GM18870 (cell line): ENCODE data around the gene SHH.

Experiments
- ATAC-seq: cut with Tn5 transposase; IDR thresholded peaks from one replicate; pipeline ENCODE4 v1.9.1; 2021; ENCODE audit warnings: moderate library complexity; ENCODE audit not compliant: unreplicated experiment

SHH gene

DNA sequence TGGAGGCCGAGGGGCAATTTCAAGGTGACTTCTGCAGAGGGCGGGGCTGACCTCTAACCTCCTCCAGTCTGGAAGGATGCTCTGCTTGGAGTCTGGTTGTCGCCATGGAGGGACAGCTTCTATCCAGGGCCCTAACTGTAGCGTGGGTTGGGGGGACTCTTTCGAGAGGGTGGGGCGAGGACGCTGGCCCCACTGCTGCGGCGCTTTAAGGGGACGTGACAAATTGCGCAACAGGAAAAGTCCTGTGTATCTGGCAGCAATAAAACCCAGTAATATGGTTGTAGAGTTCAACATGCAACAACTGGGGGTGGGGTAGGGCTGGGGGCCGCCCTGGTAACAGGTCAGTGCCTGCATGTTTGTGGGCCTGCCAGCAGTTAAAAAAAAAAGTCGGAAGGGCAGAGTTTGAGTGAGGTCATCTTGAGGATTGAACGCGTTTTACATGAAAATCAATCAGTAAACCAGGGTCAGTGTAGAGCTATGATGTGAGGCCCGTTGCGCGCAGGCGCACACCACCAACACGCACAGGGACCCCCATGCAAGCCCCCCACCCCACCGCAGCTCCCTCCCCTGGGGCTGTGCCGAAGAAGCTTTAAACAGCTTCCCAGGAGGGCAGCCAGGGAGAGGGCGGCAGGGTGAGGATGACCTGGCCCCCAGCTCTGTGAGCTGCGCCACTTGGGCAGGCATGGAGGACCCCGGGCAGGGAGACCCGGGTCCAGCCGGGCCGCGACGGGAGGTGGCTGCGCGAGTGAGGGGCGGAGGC, 4.3 kb downstream of the SHH start:
- ATAC-seq, result no peak

DNA sequence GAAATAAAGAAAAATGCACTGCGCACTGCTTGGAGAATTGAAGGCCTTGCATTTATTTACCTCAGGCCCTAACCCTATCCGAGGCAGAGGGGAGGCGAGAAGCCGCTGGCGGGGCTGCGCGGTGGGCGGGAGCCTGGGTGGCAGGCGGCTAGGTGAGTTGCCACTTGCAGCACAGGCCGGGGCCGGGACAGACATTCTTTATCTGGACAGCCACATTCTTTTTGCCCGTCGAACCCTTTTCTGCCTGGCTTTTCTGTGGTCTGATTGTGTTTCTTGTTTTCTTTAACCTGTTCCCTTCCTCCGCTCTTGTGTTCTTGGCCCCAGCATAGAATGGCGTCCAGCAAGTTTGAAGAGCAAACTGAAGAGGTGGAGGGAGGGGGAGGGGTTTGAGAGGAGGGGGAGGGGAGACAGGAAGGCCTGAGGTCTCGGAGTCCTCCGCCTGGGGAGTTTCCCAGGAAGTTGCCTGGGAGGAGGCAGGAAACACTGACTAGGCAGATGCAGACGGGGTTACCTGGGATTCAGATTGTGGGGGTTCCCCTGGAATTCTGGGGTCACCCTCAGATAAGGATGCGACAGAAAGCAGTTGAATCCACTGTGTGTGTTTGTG, 5.1 kb downstream of the SHH start:
- no peak for ATAC-seq

GRCh38 chr7:155806096-155806871, 6.0 kb downstream of the SHH start:
- ATAC-seq, result no peak

DNA sequence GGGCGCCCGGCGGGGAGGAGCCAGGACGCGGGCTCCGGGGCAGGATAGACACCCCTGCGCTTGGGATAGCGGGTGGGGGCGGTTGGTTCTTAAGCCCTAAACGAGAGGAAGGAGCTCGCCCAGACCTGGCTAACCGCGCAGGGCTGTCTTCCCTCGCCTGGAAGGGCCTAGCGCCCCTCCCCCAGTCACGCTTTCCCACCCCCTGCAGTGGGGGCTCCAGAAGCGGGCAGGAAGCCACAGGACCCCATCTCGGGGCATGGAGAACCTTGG, 6.5 kb downstream of the SHH start:
- no peak for ATAC-seq

- no peak for ATAC-seq
Observed at GRCh38 chr7:155804897-155805825, 7.1 kb downstream of the SHH start.

DNA sequence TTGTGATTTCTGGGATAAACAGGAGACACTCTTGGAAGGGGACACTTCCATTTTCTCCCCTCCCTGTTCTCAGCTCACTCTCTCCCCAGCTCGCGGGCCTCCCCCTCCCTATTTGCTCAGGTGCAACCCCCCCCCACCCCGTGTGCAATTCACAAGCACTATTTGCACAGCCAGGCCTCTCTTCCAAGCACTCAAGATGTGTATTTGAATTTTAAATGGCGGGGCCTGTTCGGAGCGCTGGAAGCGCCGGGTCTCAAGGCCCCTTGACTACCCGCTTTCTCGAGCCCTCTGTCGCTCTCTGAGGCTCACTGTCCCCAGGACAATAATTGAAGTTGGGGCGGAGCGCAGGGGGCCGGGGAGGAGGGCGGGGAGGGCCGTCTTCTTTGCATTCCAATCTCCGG, 7.8 kb downstream of the SHH start:
- ATAC-seq, result no peak

- no peak for ATAC-seq
Observed at GRCh38 chr7:155803418-155804376, 8.6 kb downstream of the SHH start.

DNA sequence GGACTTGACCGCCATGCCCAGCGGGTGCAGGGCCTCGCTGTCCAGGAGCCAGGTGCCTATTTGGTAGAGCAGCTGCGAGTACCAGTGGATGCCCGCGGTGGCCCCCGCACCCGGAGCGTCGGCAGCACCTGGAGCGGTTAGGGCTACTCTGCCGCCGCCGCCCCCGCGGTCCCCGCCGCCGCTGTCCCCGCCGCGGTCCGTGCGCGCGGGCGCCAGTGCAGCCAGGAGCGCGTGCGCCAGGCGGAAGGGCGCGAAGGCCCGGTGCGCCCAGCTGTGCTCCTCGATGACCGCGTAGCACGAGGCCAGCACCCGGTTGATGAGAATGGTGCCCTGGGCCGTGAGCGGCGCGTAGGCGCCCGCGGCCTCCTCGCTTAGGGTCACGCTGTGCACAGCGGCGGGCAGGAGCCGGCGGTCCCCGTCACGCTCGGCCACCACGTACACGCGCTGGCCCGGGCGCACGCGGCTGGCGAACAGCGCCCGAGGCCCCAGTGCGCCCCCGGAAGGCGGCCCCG, 9.3 kb downstream of the SHH start:
- ATAC-seq, result no peak

DNA sequence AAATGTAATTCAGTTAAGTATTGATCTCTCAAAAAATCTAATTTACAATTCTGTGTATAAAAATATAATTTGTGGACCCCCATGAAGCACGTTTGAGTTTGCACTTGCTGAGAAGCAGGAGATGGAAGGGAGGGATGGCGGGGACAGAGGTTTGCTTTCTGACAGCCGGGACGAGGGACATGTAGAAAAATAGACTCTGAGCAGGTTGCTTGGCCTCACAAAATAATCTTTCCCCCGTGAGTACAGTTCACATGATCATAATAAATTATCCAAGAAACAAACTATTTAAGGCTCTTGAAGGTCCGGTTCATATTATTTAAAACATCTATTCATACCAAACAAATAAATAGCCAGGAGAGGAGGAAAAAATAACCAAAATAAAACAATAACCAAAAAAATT, 10.0 kb downstream of the SHH start:
- no peak for ATAC-seq

- no peak for ATAC-seq
Observed at GRCh38 chr7:155800741-155801267, 11.5 kb downstream of the SHH start.

DNA sequence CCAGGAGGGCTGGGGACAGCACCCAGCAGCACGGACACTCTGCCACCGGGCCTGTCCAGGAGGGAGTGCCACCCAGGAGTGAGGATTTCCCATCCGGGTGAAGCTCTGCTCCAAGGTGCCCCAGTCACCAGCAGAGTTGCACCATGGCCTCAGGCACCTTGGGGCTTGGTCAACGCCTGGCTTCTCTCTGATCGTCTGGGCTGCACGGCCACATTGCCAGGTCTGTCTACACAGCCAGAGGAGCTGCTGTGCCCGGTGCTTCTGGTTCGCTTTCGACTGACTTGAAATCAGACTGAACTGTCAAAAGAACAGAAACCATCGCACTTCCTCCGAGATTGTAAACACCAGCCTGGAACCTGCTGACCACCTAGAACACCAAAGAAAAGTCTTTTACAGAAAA, 12.0 kb downstream of the SHH start:
- no peak for ATAC-seq

GRCh38 chr7:155799514-155799913, 12.7 kb downstream of the SHH start:
- ATAC-seq, result no peak

DNA sequence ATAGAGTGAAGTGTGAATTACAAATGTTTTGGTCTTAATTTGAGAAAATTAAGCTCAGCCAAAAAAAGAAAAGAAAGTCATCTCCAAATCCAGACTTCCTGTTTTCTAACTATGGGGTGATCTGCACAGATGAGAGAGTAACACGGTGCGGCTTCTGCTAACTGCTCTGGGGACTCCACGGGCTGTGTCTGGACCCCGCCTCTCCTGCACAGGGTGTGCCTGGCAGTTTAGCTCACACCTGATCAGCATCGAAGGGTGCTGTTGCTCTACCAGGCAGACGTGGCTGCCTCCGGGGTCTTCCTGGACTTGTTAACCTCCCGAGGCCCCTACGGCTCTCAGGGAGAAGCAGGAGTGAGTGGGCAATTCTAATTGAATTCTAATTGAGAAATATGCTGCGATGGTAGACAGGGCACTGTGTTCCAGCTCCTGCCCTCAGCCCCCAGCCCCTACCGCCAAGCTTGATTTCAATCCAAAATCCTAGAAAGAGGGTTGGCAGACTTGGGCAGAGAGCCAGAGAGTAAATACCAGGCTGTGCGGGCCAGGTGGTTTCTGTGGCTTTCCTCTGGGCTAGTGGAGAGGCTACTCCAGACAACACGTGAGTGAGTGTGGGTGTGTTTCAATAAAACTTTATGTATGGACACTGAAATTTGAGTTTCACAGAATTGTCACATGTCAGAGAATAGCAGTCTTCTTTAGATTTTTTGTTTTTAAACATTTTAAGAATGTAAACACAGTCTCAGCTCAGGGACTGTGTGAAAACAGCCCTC, 13.4 kb downstream of the SHH start:
- ATAC-seq, result no peak

DNA sequence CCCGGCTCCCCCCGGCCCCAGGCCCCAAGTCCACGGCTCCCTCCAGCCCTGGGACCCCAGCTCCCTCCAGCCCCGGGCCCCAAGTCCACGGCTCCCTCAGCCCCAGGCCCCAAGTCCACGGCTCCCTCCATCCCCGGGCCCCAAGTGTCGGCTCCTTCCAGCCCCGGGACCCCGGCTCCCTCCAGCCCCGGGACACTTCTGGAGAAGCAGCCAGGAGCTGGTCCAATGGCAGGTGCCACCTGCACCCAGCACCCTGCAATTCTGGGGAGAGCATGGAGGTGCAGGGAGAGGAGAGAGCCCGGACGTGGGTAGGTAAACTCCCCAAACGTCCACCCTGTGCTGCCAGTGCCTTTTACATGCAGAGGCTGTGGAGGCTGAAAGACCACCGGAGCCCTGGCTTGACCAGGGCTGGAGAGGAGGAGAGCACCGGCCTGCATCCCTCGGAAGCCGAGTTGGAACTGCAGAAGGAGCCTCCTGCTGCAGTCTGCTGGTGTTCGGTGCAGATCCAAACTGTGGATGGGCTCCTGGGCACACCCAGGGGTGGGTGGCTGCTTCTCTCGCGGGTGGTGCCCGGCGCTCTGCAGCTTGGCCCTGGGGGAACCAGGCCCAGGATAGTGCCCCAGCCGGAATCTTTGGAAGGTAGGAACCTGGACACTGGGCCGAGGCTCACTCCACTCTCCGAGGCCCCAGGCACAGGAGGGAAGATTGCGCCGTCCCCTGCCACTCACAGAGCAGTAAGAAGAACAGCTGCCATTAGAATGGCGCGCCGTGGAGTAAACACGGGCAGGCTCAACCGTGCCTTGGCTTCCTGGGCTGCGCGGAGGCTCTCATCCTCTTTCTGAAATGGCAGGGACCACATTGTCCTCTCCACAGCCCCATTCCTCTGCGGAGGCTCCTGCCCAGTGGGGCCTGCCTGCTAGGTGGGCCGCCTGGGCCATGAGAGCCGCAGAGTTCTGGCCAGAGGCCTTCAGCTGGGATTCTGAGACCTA, 14.7 kb downstream of the SHH start:
- no peak for ATAC-seq

DNA sequence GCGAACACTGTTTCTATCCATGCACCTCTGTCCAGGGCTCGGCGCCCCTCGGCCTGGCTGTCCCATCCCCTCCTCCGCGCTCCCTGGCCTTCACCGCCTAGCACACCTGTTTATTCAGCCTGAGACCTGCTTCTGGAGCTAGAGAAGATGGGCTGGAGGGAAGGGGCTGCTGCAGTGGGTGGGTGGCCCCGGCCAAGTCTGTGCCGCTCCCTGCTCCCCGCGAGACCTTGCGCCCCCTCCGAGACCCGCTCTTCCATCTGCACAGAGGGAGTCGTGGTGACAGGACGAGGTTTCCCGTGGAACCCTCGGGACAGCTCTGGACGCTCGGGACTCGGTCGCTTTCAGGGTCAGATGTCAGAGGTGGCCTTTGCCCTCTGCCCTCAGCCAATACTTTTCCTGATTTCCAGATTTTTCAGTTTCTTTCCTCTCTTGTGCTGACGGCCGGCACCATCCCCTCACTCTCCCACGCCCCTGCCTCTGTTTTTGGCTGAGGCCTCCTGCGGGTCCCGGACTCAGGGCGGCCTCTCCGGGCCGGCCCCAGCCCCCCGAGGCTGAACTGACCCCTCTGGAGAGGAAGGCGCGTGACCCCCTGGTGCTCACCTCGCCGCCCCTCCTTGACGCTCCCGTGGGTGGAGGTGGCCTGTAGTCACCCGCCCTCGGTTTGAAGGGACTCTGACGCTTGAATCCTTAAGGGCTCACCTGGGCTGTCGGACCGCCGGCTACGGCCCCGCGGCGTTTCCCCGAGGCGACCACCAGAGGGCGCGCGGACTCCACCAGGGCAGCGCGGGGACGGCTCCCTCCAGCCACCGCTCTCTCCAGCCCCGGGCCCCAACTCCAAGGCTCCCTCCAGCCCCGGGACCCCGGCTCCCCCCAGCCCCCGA, 15.6 kb downstream of the SHH start:
- ATAC-seq, result no peak

DNA sequence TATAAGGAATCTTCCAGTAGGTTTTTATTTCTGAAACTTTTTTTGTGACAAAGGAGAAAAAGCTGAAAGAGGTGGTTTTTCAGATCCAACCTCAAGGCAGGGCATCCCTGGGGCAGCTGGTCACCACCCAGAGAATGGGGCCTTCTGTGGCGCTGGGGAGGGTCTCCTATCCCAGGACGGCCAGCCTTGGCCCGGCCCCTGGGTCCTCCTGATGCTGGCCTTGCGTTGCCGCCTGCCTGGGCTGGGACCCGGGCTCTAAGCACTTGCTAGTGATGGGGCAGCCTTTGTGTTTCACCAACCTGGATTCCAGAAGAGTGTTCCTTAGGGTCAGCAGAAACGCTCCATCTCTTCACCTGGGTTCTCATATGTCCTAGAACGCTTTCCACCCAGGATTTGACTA, 16.3 kb downstream of the SHH start:
- ATAC-seq, result no peak

- no peak for ATAC-seq
Observed at GRCh38 chr7:155795401-155795800, 16.9 kb downstream of the SHH start.
